RKO (cell line): Measurements from ENCODE around the gene KCNV2.
"Not testable (repeated sequence)": the region's sequence is repeated elsewhere in the genome, so short reads cannot be mapped to it uniquely, and the experiment has no call there.

Experiments used
- DNase-seq: peaks from one replicate; pipeline ENCODE4 v3.0.0-alpha.2; 2016; ENCODE audit warnings: low spot score

KCNV2 gene

GRCh38 chr9:2717385-2717784, at the start of gene KCNV2:
TSS of gene KCNV2 (plus strand) at chr9:2717510. CDS start at chr9:2717740, 230 bp downstream.
- DNase-seq, result no peak

- DNase-seq, result no peak
Measured at GRCh38 chr9:2673161-2673560, 44.1 kb upstream of the KCNV2 start.

DNA sequence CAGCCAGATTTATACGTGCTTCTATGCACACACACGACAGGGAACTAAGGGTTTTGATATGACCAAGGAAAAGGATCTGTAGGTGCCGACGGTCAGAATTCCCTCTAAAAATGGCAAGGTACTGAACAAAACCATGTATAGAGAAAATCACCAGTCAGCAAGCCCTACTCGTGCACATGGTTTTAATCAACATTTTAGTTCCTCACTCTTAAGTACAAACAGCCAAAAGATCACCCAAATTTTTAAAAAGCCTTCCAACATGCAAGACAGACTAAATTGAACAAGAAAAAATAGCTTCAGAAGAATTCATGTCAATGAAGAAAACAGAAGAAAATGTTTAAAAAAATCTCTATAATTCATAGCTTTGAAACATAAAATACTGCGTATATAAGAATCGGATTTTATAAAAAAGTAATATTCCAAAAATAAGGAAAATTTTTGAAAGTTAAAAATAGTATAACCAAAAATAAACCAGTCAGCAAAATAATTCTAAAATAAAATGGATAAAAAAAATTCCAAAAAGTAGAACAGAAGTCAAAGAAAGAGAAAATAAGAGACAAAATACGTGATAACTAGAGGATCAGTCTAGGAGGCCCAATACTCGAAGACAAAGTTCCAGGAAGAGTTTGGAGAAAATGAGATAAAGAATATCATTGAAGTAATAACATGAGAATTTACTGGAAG, 43.0 kb upstream of the KCNV2 start:
- DNase-seq, result no peak

GRCh38 chr9:2675834-2676233, 41.5 kb upstream of the KCNV2 start:
- no peak for DNase-seq

- no peak for DNase-seq
Measured at GRCh38 chr9:2676466-2676865, 40.8 kb upstream of the KCNV2 start.

DNA sequence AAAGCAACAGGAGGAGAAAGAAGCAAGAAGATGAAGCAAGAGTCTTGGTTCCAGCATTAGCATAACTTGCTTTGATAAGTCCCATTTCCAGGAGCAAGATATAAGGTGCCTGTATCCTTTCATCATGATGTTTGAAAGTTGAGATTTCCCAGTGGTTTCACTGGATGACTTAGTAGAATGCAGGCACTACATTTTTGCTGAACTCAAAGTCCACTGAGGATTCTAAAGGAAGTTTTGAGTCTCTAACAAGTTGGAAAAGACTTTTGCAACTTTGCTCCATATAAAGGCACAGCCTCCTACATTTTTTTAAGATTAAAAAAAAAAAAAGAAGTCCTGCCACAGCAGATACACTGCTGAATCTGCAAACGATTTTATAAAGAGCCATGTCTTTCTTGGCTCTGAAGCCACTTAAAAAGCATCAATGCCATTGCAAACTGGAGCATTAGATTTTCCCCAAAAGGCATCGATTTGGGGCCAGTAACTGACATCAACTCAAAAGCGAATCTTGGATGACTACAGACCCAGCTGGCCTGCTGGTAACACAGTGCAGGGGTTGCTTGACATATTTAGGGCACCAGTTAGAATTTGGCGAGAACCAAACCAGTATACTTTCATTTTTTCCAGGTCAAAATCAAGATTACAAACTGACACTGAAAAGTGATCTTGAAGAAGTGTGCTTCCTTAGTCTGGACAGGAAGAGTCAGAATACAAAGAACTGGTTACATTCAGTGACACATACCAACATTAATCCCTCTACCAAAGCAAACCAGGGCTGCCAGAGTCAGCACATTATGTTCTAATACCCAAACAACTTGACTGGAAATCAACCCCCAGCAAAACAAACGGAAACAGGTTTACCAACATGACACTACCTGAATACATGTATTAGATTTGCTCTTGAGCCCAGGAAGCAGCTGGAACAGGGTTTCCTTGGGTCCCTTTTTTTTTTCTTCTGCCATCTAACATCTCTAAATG, 39.1 kb upstream of the KCNV2 start:
- no peak for DNase-seq

DNA sequence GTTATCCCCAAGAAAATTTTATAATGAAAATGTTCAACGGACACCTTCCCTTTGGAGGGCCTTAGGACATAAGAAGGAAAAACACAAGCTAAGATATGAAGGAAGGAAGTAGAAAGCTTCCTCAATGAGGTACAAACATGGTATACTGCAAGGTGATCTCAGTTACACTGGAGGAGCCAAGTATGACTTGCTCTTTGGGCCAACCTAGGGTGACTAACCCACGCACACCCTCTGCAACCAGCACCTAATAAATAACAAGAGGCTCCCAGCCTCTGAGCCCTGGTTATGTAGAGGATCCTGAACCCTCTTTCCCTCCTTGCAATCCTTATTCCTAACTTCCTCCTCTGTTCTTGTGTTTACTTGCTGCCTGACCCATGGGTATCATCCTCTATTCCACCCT, 38.3 kb upstream of the KCNV2 start:
- no peak for DNase-seq

DNA sequence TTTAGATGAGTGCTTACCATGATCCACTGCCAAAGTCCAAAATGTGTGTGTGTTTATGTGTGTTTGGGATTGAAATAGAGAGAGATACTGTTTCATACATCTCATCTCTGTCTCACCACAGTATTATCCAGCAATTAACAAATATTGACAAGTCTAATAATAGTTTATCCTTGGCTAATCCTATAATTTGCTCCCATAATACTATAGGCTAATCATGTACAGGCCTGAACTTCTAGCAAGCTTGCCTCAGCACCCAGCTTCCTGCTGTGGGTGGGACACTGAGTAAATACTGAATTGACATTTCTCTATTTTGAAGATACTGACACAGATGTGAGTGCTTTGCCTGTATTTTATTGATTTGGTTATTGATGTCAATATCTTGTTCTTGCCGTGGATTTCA, 35.3 kb upstream of the KCNV2 start:
- no peak for DNase-seq

DNA sequence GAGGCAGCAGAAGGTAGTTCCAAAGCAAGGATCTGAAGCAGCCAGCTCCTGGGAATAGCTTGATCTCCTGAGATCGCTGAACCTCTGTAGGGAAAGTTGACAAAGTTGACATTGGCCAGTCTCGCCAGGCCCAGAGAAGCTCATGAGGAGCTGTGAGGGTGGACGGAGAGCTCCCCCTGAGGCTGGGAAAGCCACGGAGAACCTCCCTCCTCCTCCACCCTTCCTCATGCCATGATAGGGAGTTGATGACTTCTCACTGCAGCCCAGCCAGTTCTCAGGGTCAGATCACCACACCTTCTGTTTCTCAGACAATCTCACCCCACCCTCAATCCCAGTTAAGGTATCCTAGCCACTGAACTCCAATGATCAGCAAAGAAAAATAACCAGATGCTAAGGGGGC, 30.4 kb upstream of the KCNV2 start:
- no peak for DNase-seq

DNA sequence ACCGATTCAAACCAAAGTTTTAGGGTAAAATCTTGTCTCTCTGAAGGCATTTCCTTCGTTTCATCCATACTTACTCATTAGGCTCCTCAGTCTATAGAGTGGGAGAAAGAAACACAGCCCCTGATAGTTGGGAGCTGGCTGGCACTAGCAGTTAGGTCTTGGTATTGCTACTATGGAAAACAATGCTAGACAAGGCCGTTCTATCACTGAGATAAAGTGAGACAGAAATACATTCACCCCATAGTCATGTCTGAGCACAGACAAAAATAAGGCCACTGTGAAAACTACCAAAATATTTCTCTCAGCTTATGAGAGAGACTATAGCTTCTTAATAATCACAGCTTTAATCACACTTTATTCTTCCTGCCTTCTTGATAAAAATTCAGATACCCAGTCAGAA, 28.7 kb upstream of the KCNV2 start:
- no peak for DNase-seq

DNA sequence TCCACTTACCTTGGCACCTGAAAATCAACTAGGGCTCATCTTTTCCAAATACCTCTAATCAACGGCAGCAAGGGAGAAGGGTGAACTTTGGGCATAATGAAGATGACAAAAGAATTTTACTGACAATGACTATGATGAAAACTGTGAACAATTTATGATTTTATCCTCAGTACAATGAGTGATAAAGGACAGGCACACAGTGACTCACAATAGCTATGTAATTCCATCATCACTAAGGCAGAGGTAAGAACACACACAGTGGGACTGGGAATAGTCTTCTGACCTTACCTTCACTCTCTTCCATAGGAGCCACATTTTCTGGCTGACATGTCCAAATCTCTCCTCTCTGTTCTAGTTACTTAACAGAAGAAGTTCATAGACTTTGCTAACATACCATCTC, 26.1 kb upstream of the KCNV2 start:
- no peak for DNase-seq

DNA sequence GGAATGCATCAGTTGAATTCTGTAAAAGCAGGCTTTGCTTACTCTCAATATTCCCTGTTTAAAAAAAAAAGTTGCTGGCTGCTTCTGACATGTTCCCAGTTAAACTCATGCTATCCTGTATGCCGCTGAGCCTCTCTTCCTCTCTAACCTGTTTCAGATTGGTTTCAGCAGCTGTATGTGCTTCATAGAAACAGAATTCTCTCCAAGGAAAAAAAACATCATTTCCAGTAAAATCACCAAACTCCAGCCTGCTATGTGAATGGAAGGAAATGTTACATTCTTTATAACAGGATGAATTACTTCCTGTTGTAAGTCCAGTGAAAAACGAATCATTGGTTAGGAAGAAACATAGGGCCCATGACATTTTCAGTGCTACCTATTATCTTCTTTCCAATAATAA, 25.7 kb upstream of the KCNV2 start:
- DNase-seq, result no peak

DNA sequence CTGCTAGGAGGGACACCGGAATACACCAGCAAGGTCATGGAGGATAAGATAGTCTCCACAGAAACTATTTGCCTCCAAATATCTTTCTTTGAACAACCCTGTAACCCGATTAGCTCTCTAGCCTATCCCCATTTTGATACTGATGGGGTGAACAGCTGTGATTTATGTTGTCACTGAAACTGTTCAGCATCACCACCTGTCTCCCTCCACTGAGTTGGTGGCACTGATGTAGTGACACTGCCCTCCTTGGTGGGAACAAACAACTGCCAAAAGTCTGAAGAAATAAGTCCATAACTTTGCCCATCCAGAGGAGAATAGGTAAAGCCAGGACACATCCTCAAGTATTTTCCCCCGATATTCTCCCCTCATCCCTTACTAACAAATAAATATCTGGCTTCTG, 24.3 kb upstream of the KCNV2 start:
- no peak for DNase-seq

- no peak for DNase-seq
Measured at GRCh38 chr9:2697492-2697891, 19.8 kb upstream of the KCNV2 start.

DNA sequence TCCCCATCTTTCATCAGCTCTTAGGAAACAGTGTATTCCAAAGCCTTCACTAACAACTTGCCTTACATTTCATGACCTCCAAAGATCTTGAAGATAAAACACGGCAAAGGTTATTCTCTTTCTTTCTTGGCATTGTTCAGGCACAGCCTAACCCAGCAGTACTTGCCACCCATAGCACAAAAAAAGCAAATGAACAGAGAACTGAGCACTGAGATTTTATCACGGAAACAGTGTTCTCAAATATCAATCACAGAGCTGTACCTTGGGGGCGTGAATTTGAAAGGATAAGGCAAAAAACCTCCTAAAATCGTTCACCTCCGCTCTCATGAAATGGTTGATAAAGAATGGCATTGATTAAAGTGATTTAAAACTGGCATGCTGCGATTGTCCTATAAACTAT, 16.9 kb upstream of the KCNV2 start:
- DNase-seq, result no peak

DNA sequence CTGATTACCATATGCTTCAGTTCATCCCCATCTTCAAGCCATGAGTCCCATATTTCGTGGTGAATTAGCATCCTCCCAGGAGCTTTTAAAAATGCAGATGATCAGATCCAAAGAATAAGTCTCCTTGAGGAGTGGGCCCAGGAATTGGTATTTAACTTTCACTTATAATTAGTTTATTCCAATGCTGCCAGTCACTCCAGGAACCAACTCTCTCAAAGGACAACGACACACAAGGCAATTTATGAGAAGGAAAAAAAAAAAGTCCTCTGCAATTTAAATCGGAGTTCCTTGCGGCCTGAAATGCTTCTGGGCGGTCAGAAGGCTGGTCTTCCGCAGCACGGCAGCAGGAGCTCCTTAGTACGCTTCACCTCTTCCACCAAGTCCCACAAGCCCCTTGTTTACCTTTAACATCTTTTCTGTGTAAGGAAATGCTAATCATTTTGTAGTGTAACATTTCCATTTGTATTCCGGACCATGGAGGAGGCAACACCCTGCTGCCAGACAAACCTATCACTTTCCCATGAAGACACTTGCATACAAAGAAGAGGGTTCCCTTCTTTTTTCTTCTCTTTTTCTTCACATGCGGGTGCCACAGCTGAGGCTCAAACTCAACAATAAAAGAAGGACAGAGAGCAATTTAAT, 16.3 kb upstream of the KCNV2 start:
- DNase-seq, result no peak

- DNase-seq, result no peak
Measured at GRCh38 chr9:2704504-2704903, 12.8 kb upstream of the KCNV2 start.

- not testable (repeated sequence) for DNase-seq
Measured at GRCh38 chr9:2707256-2707655, 10.1 kb upstream of the KCNV2 start.

DNA sequence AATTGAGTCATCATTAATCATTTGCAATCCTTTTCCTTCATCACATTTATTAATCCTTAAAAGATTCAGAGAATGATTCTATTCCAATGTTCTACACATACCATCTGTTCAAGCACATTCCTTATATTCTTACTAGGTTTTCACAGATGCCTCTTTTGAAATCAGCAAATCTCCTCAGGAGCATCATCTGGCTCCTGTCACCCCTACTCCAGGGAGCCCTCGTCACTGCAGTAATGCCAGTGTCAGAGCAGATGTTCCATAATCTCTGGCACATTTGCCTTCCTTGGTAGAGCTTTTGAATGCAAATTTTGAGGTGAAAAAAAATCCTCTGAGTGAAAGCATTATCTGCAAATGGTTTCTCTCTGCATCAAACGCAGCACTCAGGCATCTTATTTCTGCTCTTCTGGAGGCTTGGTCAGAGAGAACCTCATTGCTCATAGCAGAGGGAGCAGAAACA, 7.6 kb upstream of the KCNV2 start:
- DNase-seq, result no peak

- DNase-seq, result no peak
Measured at GRCh38 chr9:2711716-2712115, 5.6 kb upstream of the KCNV2 start.

DNA sequence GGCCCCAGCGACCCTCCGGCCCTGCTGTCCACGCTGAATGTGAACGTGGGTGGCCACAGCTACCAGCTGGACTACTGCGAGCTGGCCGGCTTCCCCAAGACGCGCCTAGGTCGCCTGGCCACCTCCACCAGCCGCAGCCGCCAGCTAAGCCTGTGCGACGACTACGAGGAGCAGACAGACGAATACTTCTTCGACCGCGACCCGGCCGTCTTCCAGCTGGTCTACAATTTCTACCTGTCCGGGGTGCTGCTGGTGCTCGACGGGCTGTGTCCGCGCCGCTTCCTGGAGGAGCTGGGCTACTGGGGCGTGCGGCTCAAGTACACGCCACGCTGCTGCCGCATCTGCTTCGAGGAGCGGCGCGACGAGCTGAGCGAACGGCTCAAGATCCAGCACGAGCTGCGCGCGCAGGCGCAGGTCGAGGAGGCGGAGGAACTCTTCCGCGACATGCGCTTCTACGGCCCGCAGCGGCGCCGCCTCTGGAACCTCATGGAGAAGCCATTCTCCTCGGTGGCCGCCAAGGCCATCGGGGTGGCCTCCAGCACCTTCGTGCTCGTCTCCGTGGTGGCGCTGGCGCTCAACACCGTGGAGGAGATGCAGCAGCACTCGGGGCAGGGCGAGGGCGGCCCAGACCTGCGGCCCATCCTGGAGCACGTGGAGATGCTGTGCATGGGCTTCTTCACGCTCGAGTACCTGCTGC, 839 bp downstream of the KCNV2 start:
- no peak for DNase-seq

- no peak for DNase-seq
Measured at GRCh38 chr9:2718698-2719033, 1.4 kb downstream of the KCNV2 start.
